GM18951 (cell line): ENCODE data around the gene ETV6.
"Not testable (repeated sequence)": the region's sequence is repeated elsewhere in the genome, so short reads cannot be mapped to it uniquely, and the experiment has no call there.

ENCODE experiments used
- POLR2A ChIP-seq: IDR thresholded peaks from 4 replicates; pipeline ENCODE4 v1.6.1; 2011; ENCODE audit warnings: mild to moderate bottlenecking; ENCODE audit not compliant: insufficient read length, insufficient read depth; ENCODE audit errors: extremely low read depth
- in situ Hi-C: fragments of 300-500 bp; cut with MboI; formaldehyde crosslinking; loops from one replicate; pipeline ENCODE4 v1.12.0; 2022; ENCODE audit warnings: low sequenced_read_pairs, mixed read lengths, inconsistent platforms; ENCODE audit not compliant: unreplicated experiment

The ETV6 gene

GRCh38 chr12:11901701-11902524, 252.4 kb downstream of the ETV6 start:
- in situ Hi-C loops = no loop called here
- no peak for TF ChIP-seq POLR2A

GRCh38 chr12:11902525-11902875, 253.0 kb downstream of the ETV6 start:
- in situ Hi-C loops = no loop called here
- TF ChIP-seq POLR2A = no peak

GRCh38 chr12:11904124-11904523, 254.7 kb downstream of the ETV6 start:
- no peak for TF ChIP-seq POLR2A
- in situ Hi-C loops = no loop called here

GRCh38 chr12:11905534-11905933, 256.1 kb downstream of the ETV6 start:
- in situ Hi-C loops = no loop called here
- no peak for TF ChIP-seq POLR2A

- in situ Hi-C loops = no loop called here
- TF ChIP-seq POLR2A = no peak
These were observed 256.9 kb downstream of the ETV6 start for GRCh38 chr12:11906286-11906935.

GRCh38 chr12:11907625-11908024, 258.2 kb downstream of the ETV6 start:
- TF ChIP-seq POLR2A = no peak
- in situ Hi-C loops = no loop called here

DNA sequence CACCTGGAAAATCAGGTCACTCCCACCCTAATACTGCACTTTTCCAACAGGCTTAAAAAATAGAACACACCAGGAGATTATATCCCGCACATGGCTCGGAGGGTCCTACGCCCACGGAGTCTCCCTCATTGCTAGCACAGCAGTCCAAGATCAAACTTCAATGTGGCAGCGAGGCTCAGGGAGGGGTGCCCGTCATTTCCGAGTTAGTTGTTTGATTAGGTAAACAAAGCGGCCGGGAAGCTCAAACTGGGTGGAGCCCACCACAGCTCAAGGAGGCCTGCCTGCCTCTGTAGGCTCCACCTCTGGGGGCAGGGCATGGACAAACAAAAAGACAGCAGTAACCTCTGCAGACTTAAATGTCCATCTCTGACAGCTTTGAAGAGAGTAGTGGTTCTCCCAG, 259.9 kb downstream of the ETV6 start:
- in situ Hi-C loops = not testable (repeated sequence)

DNA sequence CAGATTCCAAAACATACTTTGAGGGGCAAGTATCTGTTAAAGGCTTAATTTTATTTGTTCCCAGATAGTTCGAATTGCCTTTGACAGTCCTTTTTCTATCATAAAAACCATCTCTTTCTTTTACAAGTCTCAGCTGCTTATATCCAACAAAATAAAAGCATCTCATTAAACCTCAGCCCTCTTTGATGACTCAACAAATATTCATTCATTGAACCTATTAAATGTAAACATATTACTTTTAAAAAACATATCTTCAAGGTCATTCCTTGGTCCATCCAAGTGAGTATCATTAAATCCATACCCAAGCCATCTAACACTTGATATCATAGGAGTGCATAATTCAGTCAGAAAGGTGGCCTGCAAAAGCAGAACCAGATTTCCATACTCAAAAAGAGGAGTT, 266.6 kb downstream of the ETV6 start:
- TF ChIP-seq POLR2A = no peak
- in situ Hi-C loops = no loop called here

DNA sequence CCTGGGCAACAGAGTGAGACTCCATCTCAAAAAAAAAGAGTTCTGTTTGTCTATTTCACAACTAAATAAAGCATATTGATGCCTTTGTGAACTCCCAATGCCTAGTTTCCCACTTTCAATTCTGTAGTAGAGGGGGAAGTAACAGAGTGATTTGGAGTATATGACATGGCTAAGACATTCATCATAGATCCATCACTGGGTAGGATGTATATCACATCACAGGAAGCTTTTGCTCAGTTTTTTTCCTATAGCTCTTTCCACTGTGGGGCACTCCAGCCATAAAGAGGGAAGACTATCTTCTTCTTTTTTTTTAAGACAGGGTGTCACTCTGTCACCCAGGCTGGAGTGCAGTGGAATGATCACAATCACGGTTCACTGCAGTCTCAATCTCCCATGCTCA, 267.3 kb downstream of the ETV6 start:
- in situ Hi-C loops = no loop called here
- no peak for TF ChIP-seq POLR2A

DNA sequence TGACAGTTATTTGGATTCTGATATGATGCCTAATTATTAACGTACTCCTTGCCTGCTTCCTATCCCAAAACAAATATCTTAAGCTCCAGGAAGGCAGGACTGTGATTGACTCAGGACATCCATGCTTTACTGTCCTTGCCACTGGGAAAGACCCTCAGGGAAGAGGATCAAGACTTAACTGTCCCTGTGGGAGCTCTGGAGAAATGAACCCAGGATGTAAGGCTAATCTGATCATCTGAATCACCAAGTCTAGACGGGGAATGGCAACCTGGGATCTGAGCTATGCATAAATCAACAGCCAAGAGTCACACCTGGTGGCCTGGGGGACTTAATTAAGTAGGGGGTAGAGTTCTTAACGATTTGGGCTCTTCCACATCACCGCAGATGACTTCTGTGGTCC, 268.0 kb downstream of the ETV6 start:
- in situ Hi-C loops = no loop called here

DNA sequence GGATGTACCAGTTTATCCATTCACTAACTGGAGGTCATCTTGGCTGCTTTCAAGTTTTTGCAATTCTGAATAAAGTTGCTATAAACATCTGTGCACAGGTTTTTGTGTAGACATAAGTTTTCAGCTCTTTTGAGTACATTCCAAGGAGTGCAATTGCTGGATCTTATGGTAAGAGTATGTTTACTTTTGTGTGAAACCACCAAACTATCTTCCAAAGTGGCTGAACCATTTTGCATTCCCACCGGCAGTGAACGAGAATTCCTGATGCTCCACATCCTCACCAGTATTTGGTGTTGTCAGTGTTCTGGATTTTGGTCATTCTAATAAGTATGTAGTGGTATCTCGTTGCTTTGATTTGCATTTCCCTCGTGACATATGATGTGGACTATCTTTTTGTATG, 270.8 kb downstream of the ETV6 start:
- in situ Hi-C loops = no loop called here
- no peak for TF ChIP-seq POLR2A

More for the DNA sequence above, 268.0 kb downstream of the ETV6 start:
- TF ChIP-seq POLR2A = no peak

DNA sequence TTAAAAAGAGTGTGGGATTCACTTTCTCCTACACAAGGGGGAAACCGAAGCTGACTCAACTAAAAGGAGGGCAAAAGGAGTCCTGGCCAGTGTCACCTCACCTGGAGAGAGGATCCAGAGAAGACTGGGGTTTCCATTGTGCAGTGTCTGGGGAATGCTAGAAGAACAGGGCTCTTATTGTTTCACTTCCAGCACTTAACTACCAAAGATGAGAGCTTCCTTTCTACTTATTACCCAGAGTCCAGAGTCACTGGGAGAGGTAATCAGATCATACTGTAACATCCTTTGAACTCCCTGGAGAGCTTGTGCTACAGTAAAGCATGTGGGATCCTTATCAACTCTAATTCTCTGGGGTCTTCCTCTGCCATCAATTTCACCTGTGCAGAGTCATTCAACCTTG, 272.9 kb downstream of the ETV6 start:
- in situ Hi-C loops = no loop called here

DNA sequence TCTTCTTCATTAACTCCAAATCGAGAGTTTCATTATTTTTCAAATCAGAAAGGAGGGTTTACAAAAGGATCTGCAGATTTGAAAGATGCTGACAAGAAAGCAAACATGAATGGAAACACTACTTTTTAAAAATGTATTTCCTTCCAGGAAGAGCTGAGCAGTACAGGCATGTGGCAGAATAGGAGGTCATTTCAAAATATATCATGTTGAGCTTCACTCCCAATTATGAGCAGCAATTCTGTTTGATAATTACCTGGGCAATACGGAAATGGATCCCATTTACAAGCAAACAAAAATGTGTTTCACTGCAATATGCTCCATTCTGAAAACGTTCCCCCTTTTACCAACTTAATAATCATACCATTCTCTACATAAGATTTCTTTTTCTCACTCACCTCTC, 273.6 kb downstream of the ETV6 start:
- TF ChIP-seq POLR2A = no peak
- in situ Hi-C loops = no loop called here

More for the DNA sequence above, 272.9 kb downstream of the ETV6 start:
- no peak for TF ChIP-seq POLR2A

- in situ Hi-C loops = no loop called here
- TF ChIP-seq POLR2A = no peak
These were observed 277.9 kb downstream of the ETV6 start for GRCh38 chr12:11927286-11927935.

DNA sequence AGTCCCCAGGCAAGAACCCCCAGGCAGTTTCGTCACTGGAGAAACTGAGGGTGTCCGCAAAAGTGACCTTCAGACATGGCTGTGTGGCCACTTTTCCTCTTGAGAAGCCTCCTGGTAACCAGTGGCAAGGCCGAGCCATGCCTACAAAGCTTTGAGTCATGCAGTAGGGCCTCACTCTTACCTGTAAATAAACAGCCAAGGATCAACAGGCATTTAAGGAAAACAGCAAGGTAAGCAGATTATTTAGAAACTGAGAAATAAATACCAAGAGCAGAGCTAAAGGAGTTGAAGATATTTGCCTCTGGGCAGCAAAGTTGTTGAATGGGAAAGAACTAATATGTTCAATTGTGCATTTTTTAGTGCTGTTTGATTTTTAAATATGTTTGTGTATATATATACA, 280.2 kb downstream of the ETV6 start:
- in situ Hi-C loops = no loop called here
- no peak for TF ChIP-seq POLR2A
